K562 (cell line): Measurements from ENCODE around the gene RPL22. TPM values are rescaled to one million over a fixed set of nuclear protein-coding genes. Genes with fewer than 3 reads are reported as not detected.

Experiments
- HNRNPH1 ChIP-seq: fragments of 200-400 bp; formaldehyde crosslinking; optimal IDR thresholded peaks from 2 replicates; pipeline ENCODE3; 2017; ENCODE audit warnings: low read depth, mild to moderate bottlenecking, low read length, moderate library complexity
- KLF10 ChIP-seq: fragments of 250-450 bp; sonication (Bioruptor Pico); IDR thresholded peaks from 2 replicates; pipeline ENCODE4 v1.6.1; 2021; ENCODE audit warnings: matching md5 sums
- MLX ChIP-seq, 2 experiments: fragments of 450-650 bp in 1 of 2; sonication (generic) in 1 of 2; formaldehyde crosslinking; conservative IDR thresholded peaks; 2 replicates each; pipeline versions ENCODE4 v1.4.0 to v1.8.1; 2020 to 2022; ENCODE audit warnings: mild to moderate bottlenecking in 1 of 2, missing genetic modification reagents in 1 of 2
- RAD21 ChIP-seq, 2 experiments: fragments of 250-450 bp in 1 of 2; fragments of 450-650 bp in 1 of 2; sonication (Bioruptor Pico) in 1 of 2; formaldehyde crosslinking in 1 of 2; IDR thresholded peaks in 1 of 2; conservative IDR thresholded peaks in 1 of 2; 2 replicates each; pipeline versions ENCODE4 v1.4.0 to v1.8.0; 2020 to 2022; ENCODE audit warnings: mild to moderate bottlenecking in 2 of 2, moderate library complexity in 1 of 2
- YY1 ChIP-seq, 3 experiments: IDR thresholded peaks; 2 replicates each; pipeline ENCODE4 v1.6.1; 2011; ENCODE audit warnings: low read length in 2 of 3, mild to moderate bottlenecking in 2 of 3, moderate library complexity in 2 of 3, borderline replicate concordance in 1 of 3, control low read depth in 1 of 3, low read depth in 1 of 3; ENCODE audit not compliant: insufficient read depth in 3 of 3, insufficient replicate concordance in 2 of 3, control insufficient read depth in 1 of 3, insufficient read length in 1 of 3; ENCODE audit errors: extremely low read depth in 1 of 3
- polyA plus RNA-seq, 8 experiments: library from polyadenylated mRNA; depleted of rRNA in 4 of 8; stranded (reverse) in 5 of 8; unstranded in 3 of 8; fragments of >200 nt; fragmentation: Nextera tagmentation in 2 of 8; fragmentation: Illumina TruSeq in 1 of 8; extraction: Ambion mirVana in 2 of 8; extraction: Trizol in 1 of 8; gene quantifications; 2 replicates each; pipeline versions ENCODE4 v1.2.1 to v1.2.3, GENCODE V29; 2011 to 2014; ENCODE audit warnings: inconsistent platforms in 1 of 8, missing spikeins in 1 of 8
- total RNA-seq, 7 experiments: library from RNA; depleted of rRNA in 6 of 7; stranded (reverse); fragments of >200 nt in 6 of 7; fragmentation: Illumina TruSeq in 2 of 7; extraction: Trizol in 2 of 7; gene quantifications; 2 replicates each; pipeline versions ENCODE4 v1.2.1 to v1.2.3, GENCODE V29; 2011 to 2021; ENCODE audit warnings: low replicate concordance in 1 of 7
- TF ChIP-seq, protein P1 (sequence below): fragments of 450-650 bp; IDR thresholded peaks from 2 replicates; pipeline ENCODE4 v1.6.1; 2016; ENCODE audit warnings: mild to moderate bottlenecking, moderate library complexity
- TF ChIP-seq, protein P2 (sequence below): IDR thresholded peaks from 2 replicates; pipeline ENCODE4 v1.6.1; 2012; ENCODE audit warnings: low read depth, low read length, improper control_type of control experiment, borderline replicate concordance

RPL22 gene
- total and polyA plus RNA-seq, 9 of the 15 experiments (the other 6 are each of a cell fraction or from before 2014, with no cell fraction given), result 467 to 1,165 (median 607) TPM

GRCh38 chr1:6245086-6245868 is 45.9 kb upstream of the RPL22 start (continued):
- TF ChIP-seq, protein P1, sequence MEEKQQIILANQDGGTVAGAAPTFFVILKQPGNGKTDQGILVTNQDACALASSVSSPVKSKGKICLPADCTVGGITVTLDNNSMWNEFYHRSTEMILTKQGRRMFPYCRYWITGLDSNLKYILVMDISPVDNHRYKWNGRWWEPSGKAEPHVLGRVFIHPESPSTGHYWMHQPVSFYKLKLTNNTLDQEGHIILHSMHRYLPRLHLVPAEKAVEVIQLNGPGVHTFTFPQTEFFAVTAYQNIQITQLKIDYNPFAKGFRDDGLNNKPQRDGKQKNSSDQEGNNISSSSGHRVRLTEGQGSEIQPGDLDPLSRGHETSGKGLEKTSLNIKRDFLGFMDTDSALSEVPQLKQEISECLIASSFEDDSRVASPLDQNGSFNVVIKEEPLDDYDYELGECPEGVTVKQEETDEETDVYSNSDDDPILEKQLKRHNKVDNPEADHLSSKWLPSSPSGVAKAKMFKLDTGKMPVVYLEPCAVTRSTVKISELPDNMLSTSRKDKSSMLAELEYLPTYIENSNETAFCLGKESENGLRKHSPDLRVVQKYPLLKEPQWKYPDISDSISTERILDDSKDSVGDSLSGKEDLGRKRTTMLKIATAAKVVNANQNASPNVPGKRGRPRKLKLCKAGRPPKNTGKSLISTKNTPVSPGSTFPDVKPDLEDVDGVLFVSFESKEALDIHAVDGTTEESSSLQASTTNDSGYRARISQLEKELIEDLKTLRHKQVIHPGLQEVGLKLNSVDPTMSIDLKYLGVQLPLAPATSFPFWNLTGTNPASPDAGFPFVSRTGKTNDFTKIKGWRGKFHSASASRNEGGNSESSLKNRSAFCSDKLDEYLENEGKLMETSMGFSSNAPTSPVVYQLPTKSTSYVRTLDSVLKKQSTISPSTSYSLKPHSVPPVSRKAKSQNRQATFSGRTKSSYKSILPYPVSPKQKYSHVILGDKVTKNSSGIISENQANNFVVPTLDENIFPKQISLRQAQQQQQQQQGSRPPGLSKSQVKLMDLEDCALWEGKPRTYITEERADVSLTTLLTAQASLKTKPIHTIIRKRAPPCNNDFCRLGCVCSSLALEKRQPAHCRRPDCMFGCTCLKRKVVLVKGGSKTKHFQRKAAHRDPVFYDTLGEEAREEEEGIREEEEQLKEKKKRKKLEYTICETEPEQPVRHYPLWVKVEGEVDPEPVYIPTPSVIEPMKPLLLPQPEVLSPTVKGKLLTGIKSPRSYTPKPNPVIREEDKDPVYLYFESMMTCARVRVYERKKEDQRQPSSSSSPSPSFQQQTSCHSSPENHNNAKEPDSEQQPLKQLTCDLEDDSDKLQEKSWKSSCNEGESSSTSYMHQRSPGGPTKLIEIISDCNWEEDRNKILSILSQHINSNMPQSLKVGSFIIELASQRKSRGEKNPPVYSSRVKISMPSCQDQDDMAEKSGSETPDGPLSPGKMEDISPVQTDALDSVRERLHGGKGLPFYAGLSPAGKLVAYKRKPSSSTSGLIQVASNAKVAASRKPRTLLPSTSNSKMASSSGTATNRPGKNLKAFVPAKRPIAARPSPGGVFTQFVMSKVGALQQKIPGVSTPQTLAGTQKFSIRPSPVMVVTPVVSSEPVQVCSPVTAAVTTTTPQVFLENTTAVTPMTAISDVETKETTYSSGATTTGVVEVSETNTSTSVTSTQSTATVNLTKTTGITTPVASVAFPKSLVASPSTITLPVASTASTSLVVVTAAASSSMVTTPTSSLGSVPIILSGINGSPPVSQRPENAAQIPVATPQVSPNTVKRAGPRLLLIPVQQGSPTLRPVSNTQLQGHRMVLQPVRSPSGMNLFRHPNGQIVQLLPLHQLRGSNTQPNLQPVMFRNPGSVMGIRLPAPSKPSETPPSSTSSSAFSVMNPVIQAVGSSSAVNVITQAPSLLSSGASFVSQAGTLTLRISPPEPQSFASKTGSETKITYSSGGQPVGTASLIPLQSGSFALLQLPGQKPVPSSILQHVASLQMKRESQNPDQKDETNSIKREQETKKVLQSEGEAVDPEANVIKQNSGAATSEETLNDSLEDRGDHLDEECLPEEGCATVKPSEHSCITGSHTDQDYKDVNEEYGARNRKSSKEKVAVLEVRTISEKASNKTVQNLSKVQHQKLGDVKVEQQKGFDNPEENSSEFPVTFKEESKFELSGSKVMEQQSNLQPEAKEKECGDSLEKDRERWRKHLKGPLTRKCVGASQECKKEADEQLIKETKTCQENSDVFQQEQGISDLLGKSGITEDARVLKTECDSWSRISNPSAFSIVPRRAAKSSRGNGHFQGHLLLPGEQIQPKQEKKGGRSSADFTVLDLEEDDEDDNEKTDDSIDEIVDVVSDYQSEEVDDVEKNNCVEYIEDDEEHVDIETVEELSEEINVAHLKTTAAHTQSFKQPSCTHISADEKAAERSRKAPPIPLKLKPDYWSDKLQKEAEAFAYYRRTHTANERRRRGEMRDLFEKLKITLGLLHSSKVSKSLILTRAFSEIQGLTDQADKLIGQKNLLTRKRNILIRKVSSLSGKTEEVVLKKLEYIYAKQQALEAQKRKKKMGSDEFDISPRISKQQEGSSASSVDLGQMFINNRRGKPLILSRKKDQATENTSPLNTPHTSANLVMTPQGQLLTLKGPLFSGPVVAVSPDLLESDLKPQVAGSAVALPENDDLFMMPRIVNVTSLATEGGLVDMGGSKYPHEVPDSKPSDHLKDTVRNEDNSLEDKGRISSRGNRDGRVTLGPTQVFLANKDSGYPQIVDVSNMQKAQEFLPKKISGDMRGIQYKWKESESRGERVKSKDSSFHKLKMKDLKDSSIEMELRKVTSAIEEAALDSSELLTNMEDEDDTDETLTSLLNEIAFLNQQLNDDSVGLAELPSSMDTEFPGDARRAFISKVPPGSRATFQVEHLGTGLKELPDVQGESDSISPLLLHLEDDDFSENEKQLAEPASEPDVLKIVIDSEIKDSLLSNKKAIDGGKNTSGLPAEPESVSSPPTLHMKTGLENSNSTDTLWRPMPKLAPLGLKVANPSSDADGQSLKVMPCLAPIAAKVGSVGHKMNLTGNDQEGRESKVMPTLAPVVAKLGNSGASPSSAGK, result no peak
- TF ChIP-seq, protein P2, sequence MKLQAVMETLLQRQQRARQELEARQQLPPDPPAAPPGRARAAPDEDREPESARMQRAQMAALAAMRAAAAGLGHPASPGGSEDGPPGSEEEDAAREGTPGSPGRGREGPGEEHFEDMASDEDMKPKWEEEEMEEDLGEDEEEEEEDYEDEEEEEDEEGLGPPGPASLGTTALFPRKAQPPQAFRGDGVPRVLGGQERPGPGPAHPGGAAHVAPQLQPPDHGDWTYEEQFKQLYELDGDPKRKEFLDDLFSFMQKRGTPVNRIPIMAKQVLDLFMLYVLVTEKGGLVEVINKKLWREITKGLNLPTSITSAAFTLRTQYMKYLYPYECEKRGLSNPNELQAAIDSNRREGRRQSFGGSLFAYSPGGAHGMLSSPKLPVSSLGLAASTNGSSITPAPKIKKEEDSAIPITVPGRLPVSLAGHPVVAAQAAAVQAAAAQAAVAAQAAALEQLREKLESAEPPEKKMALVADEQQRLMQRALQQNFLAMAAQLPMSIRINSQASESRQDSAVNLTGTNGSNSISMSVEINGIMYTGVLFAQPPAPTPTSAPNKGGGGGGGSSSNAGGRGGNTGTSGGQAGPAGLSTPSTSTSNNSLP, result no peak
- TF ChIP-seq HNRNPH1 (no peak), KLF10 (CRISPR knock-in tag) (no peak), YY1 (IDR thresholded peaks at IDR 0.05; ENCODE audit: borderline replicate concordance in 1 of 3, control insufficient read depth in 1 of 3, extremely low read depth in 1 of 3, insufficient read depth in 3 of 3, insufficient read length in 1 of 3, insufficient replicate concordance in 2 of 3, low read depth in 1 of 3, low read length in 2 of 3) (peak in 2 of 3 experiments; percentile 48 to 65), MLX (CRISPR knock-in tag; conservative IDR thresholded peaks at IDR 0.05) (peak in 1 of 2 experiments; percentile 97; a peak in 2 of 4 replicates), RAD21 (CRISPR knock-in tag; conservative IDR thresholded peaks at IDR 0.05 in 1 of 2, IDR thresholded peaks at IDR 0.05 in 1 of 2) (peak; percentile 87 to 95)
